Kidney (tissue), 14 donors: Measurements from ENCODE around the gene THAP5. TPM values are rescaled to one million over a fixed set of nuclear protein-coding genes. Genes with fewer than 3 reads are reported as not detected.
"Not testable (repeated sequence)": the region's sequence is repeated elsewhere in the genome, so short reads cannot be mapped to it uniquely, and the experiment has no call there.

Experiments
- DNase-seq, 5 donors: peaks; one replicate each; pipeline ENCODE4 v3.0.0-alpha.2; 2013 to 2020
- FAIRE-seq: peaks from 2 replicates; lab custom pipeline; 2012; peaks lifted over from hg19 to GRCh38; lab: Jason Lieb, UNC
- H3K27ac ChIP-seq, 2 donors: one replicate each; pipeline ENCODE4 v1.7.0; 2013; ENCODE audit warnings: low read depth in 2 of 2, low read length in 2 of 2, inconsistent platforms in 1 of 2
- H3K27me3 ChIP-seq: one replicate; pipeline ENCODE4 v1.7.1; 2013; ENCODE audit warnings: low read length, inconsistent platforms; ENCODE audit not compliant: control insufficient read depth, insufficient read depth
- H3K36me3 ChIP-seq, 3 donors: one replicate each; pipeline versions ENCODE4 v1.7.0 to v1.7.1; 2013; ENCODE audit warnings: low read length in 3 of 3, control low read depth in 1 of 3, inconsistent platforms in 1 of 3; ENCODE audit not compliant: insufficient read depth in 3 of 3, control insufficient read depth in 2 of 3
- H3K4me1 ChIP-seq, 3 donors: one replicate each; pipeline versions ENCODE4 v1.7.0 to v1.7.1; 2013; ENCODE audit warnings: low read length in 3 of 3, inconsistent platforms in 1 of 3, low read depth in 1 of 3; ENCODE audit not compliant: control insufficient read depth in 2 of 3, insufficient read depth in 2 of 3
- H3K4me3 ChIP-seq, 3 donors: one replicate each; pipeline versions ENCODE4 v1.7.0 to v1.8.1; 2013; ENCODE audit warnings: low read length in 3 of 3, control low read depth in 1 of 3, inconsistent platforms in 1 of 3
- H3K9ac ChIP-seq, 3 donors: one replicate each; pipeline versions ENCODE4 v1.7.0 to v1.7.1; 2013; ENCODE audit warnings: low read length in 3 of 3, control low read depth in 1 of 3, inconsistent platforms in 1 of 3
- H3K9me3 ChIP-seq, 3 donors: one replicate each; pipeline versions ENCODE4 v1.7.0 to v1.7.1; 2013; ENCODE audit warnings: low read length in 3 of 3, control low read depth in 1 of 3, inconsistent platforms in 1 of 3; ENCODE audit not compliant: control insufficient read depth in 2 of 3, insufficient read depth in 1 of 3
- intact Hi-C: fragments of 100-400 bp; cut with DNase I; formaldehyde crosslinking; loops from one replicate; pipeline ENCODE4 v1.11.1; 2022
- polyA plus RNA-seq: library from polyadenylated mRNA; stranded (reverse); fragments of 350-450 nt; fragmentation: Illumina TruSeq; extraction: RNeasy Lipid Tissue Mini Kit (QIAGEN cat#74804); gene quantifications from one replicate; pipeline ENCODE4 v1.2.3, GENCODE V29; 2014; ENCODE audit warnings: low read depth, low replicate concordance; ENCODE audit not compliant: insufficient read depth
- total RNA-seq: library from RNA; stranded (reverse); fragmentation: NEBNext Ultra II Directional; extraction: Animal tissue kit (Norgen Biotek cat#: 25700); gene quantifications from one replicate; pipeline ENCODE4 v1.2.1, GENCODE V29; 2021
- TF ChIP-seq, protein P1 (sequence below): IDR thresholded peaks from 3 replicates; pipeline ENCODE4 v1.5.1; 2012; ENCODE audit warnings: mild to moderate bottlenecking, moderate library complexity, borderline replicate concordance; ENCODE audit not compliant: insufficient read depth; ENCODE audit errors: extremely low read depth
- donor health status: control.
- donor health status: control.
- donor health status: control.
- donor health status: control.
- donor health status: control.
- donor health status: DM: yes; HTN: yes; CAD: no.
- donor health status: Normal renal cell carcinoma (clear cell type).

THAP5 gene
- total and polyA plus RNA-seq, 2 donors from 2014 or later: 9.4 to 32.6 TPM

DNA sequence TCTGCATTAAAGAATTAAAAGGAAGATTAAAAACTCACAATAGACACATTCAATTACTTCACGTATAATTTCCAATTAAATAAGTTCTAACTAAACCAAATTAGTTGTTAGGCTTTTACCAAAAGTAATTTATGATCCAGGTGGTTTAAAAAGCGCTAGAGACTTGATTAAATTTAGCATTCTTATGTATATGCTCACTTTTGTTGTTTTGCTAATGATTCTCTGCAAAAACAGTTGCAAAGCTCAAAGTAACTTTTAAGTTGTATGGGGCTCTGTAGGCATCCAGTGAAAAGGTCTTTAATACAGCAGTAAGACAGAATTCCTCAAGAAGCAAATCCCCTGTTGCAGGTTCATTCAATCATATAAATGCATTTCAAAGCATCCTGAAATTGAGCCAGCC, 28.0 kb downstream of the THAP5 start:
- Histone ChIP-seq H3K9ac (no peak overlapping the region), H3K4me1 (no peaks in the 10 kb centered on the region), H3K27me3 (no peaks in the 10 kb centered on the region), H3K27ac (no peak overlapping the region), H3K9me3 (no peaks in the 10 kb centered on the region), H3K36me3 (no peaks in the 10 kb centered on the region), H3K4me3 (no peak overlapping the region)
- TF ChIP-seq, protein P1, sequence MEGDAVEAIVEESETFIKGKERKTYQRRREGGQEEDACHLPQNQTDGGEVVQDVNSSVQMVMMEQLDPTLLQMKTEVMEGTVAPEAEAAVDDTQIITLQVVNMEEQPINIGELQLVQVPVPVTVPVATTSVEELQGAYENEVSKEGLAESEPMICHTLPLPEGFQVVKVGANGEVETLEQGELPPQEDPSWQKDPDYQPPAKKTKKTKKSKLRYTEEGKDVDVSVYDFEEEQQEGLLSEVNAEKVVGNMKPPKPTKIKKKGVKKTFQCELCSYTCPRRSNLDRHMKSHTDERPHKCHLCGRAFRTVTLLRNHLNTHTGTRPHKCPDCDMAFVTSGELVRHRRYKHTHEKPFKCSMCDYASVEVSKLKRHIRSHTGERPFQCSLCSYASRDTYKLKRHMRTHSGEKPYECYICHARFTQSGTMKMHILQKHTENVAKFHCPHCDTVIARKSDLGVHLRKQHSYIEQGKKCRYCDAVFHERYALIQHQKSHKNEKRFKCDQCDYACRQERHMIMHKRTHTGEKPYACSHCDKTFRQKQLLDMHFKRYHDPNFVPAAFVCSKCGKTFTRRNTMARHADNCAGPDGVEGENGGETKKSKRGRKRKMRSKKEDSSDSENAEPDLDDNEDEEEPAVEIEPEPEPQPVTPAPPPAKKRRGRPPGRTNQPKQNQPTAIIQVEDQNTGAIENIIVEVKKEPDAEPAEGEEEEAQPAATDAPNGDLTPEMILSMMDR: no peak
- FAIRE-seq (no peak), DNase-seq (no peak)
- intact Hi-C loops: no loop called here

DNA sequence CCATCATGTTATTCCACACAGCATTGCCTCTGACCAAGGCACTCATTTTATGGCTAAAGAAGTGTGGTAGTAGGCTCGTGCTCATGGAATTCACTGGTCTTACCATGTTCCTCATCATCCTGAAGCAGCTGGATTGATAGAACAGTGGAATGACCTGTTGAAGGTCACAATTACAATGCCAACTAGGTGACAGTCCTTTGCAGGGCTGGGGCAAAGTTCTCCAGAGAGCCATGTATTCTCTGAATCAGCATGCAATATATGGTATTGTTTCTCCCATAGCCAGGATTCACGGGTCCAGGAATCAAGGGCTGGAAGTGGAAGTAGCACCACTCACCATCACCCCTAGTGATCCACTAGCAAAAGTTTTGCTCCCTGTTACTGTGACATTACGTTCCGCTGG, 30.8 kb downstream of the THAP5 start:
- DNase-seq, intact Hi-C loops, H3K27me3 ChIP-seq, H3K9me3 ChIP-seq, FAIRE-seq, H3K4me3 ChIP-seq, H3K4me1 ChIP-seq, H3K27ac ChIP-seq, H3K9ac ChIP-seq, H3K36me3 ChIP-seq: not testable (repeated sequence)

DNA sequence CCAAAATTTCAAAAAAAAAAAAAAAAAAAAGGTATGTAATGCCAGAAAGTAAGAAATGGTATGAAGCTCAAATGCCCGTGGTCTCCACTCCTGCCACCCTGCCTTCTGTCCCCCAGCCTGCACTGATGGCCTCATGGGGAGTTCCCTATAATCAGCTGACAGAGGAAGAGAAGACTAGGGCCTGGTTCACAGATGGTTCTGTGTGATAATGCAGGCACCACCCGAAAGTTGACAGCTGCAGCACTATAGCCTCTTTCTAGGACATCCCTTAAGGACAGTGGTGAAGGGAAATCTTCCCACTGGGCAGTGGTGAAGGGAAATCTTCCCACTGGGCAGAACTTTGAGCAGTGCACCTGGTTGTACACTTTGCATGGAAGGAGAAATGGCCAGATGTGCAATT, 31.3 kb downstream of the THAP5 start:
- FAIRE-seq, H3K9ac ChIP-seq, H3K36me3 ChIP-seq, H3K4me1 ChIP-seq, H3K4me3 ChIP-seq, H3K27ac ChIP-seq, DNase-seq, H3K9me3 ChIP-seq, H3K27me3 ChIP-seq, intact Hi-C loops: not testable (repeated sequence)

DNA sequence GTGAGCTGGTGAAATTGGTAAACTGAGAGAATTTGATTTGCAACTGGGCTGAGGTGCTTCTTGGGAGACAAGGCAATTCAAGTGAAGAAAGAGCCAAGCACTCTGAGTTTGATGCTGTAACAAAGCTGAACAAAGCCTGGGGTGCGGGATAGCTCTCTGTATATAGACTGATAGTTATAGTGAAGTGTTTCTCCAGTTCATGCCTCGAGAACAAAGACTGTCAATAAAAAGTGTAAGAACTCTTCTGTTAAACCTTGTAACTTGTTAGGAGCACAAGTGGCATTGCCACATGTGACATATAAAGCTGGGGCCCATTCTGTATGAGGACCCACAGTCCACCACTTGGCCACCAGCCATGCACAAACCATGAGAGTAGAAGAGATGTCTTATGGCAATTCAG, 32.3 kb downstream of the THAP5 start:
- Histone ChIP-seq H3K4me3 (no peak overlapping the region), H3K36me3 (no peaks in the 10 kb centered on the region), H3K9ac (no peak overlapping the region), H3K27me3 (no peaks in the 10 kb centered on the region), H3K27ac (no peak overlapping the region), H3K9me3 (no peaks in the 10 kb centered on the region), H3K4me1 (no peaks in the 10 kb centered on the region)
- DNase-seq: no peak
- TF ChIP-seq, protein P1: no peak
- intact Hi-C loops: no loop called here
- no peak for FAIRE-seq

DNA sequence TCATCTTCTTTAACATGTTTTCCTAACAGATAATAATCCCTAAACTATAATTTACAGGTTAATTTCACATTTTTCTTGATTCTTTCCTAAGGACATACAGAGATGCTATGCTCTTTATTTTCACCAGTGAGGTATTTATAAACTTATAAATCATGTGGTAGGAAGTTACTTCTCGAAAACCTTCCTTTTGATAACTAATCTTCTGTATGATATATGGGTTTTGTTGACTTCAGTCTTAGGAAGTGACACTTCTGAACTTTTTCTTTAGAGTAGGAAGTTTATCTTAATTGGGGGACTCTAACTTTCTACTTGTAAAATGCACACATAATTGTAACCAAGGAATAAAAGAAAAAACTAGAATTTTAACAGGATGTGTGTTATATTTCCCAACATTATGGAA, 33.8 kb downstream of the THAP5 start:
- H3K9me3 ChIP-seq: no peaks in the 10 kb centered on the region
- H3K27ac ChIP-seq: no peak overlapping the region
- H3K4me1 ChIP-seq: no peaks in the 10 kb centered on the region
- H3K27me3 ChIP-seq: no peaks in the 10 kb centered on the region
- TF ChIP-seq, protein P1: no peak
- no peak for DNase-seq
- intact Hi-C loops: no loop called here
- H3K36me3 ChIP-seq: no peaks in the 10 kb centered on the region
- H3K9ac ChIP-seq: no peak overlapping the region
- H3K4me3 ChIP-seq: no peak overlapping the region
- no peak for FAIRE-seq
